K562 (cell line): ENCODE data around the gene SEMA3G. TPM values are rescaled to one million over a fixed set of nuclear protein-coding genes. Genes with fewer than 3 reads are reported as not detected.

Experiments
- ATAC-seq: fragments of 200-7000 bp; cut with Tn5 transposase; 3 replicates; pipeline ENCODE4 v1.9.1; 2020; ENCODE audit warnings: moderate library complexity
- BruUV-seq: library from RNA; stranded (reverse); fragments of 400-500 nt; replicated peaks from 2 replicates; lab custom pipeline; 2021; lab: Mats Ljungman, UMichigan
- CTCF ChIA-PET: fragments of 300-600 bp; formaldehyde crosslinking; extraction: SDS; loops from one replicate; lab custom pipeline; 2021; ENCODE audit warnings: low intra/inter-chr PET ratio; lab: Yijun Ruan, JAX
- POLR2A ChIA-PET: fragments of 300-600, 350-650 bp; sonication (Branson Sonifier 250); formaldehyde crosslinking; extraction: SDS; loops from one replicate; lab custom pipeline; 2021; ENCODE audit warnings: antibody characterized with exemption, inconsistent platforms; lab: Yijun Ruan, JAX
- DNase-seq, 4 experiments: peaks; one replicate each; pipeline versions ENCODE4 v3.0.0 to v3.0.0-alpha.2; 2011 to 2018; ENCODE audit warnings: low spot score in 3 of 4, mixed read lengths in 3 of 4; ENCODE audit errors: extremely low read depth in 1 of 4
- FAIRE-seq: peaks from 2 replicates; lab custom pipeline; 2011; peaks lifted over from hg19 to GRCh38; lab: Jason Lieb, UNC
- H2AFZ ChIP-seq: 2 replicates; pipeline ENCODE4 v1.6.0; 2011; ENCODE audit warnings: low read depth, low read length, control low read depth, inconsistent platforms
- H3K27ac ChIP-seq: fragments of 200-600 bp; 3 replicates; pipeline ENCODE4 v1.8.0; 2011; ENCODE audit warnings: low read depth, mild to moderate bottlenecking, control low read depth, inconsistent platforms, low read length, moderate library complexity, mixed read lengths; ENCODE audit errors: extremely low read depth
- H3K27me3 ChIP-seq, 2 experiments: fragments of 300-600 bp in 1 of 2; 2 replicates in 1 of 2; 3 replicates in 1 of 2; pipeline versions ENCODE4 v1.6.0 to v1.8.0; 2011; ENCODE audit warnings: inconsistent platforms in 2 of 2, low read length in 2 of 2, mild to moderate bottlenecking in 1 of 2, mixed read lengths in 1 of 2, moderate library complexity in 1 of 2; ENCODE audit not compliant: control insufficient read depth in 2 of 2, insufficient read depth in 2 of 2
- H3K36me3 ChIP-seq: fragments of 300-600 bp; 3 replicates; pipeline ENCODE4 v1.8.0; 2011; ENCODE audit warnings: mild to moderate bottlenecking, low read length, inconsistent platforms; ENCODE audit not compliant: control insufficient read depth, insufficient read depth
- H3K4me1 ChIP-seq, 2 experiments: fragments of 200-600 bp in 1 of 2; replicated peaks in 1 of 2; 2 replicates in 1 of 2; 3 replicates in 1 of 2; pipeline versions ENCODE4 v1.5.1 to v1.8.0; 2011; ENCODE audit warnings: inconsistent platforms in 2 of 2, low read length in 2 of 2, mild to moderate bottlenecking in 1 of 2, mixed read lengths in 1 of 2, moderate library complexity in 1 of 2; ENCODE audit not compliant: control insufficient read depth in 2 of 2, insufficient read depth in 2 of 2
- H3K4me2 ChIP-seq: 2 replicates; pipeline ENCODE4 v1.6.1; 2011; ENCODE audit warnings: low read length, control low read depth, inconsistent platforms, mixed read lengths; ENCODE audit not compliant: insufficient read depth
- H3K4me3 ChIP-seq: fragments of 200-600 bp; sonication (generic), shearing (Covaris generic); 2 replicates; pipeline ENCODE4 v1.5.1; 2016; ENCODE audit warnings: control low read depth, inconsistent platforms
- H3K79me2 ChIP-seq: fragments of 200-600 bp; 3 replicates; pipeline ENCODE4 v1.8.0; 2011; ENCODE audit warnings: low read length, inconsistent platforms; ENCODE audit not compliant: control insufficient read depth, insufficient read depth
- H3K9ac ChIP-seq, 2 experiments: 2 replicates each; pipeline versions ENCODE4 v1.6.0 to v1.6.1; 2011; ENCODE audit warnings: low read depth in 2 of 2, low read length in 2 of 2, control low read depth in 1 of 2, inconsistent platforms in 1 of 2, mild to moderate bottlenecking in 1 of 2, mixed read lengths in 1 of 2; ENCODE audit not compliant: insufficient read depth in 1 of 2
- H3K9me1 ChIP-seq: one replicate; pipeline ENCODE4 v1.6.0; 2011; ENCODE audit warnings: inconsistent platforms, mild to moderate bottlenecking, low read length, moderate library complexity; ENCODE audit not compliant: control insufficient read depth, insufficient read depth
- H3K9me3 ChIP-seq: replicated peaks from 2 replicates; pipeline ENCODE4 v1.5.1; 2011; ENCODE audit warnings: low read depth, low read length, inconsistent platforms; ENCODE audit not compliant: control insufficient read depth, insufficient read depth
- H4K20me1 ChIP-seq: replicated peaks from 2 replicates; pipeline ENCODE4 v1.6.1; 2011; ENCODE audit warnings: low read length, inconsistent platforms, mixed read lengths; ENCODE audit not compliant: control insufficient read depth, insufficient read depth
- CBX5 ChIP-seq: IDR thresholded peaks from 2 replicates; pipeline ENCODE4 v1.6.1; 2014; ENCODE audit warnings: low read depth, borderline replicate concordance
- CHD4 ChIP-seq: fragments of 200-600 bp; sonication (generic); IDR thresholded peaks from 3 replicates; pipeline ENCODE4 v1.6.1; 2012; ENCODE audit warnings: low read depth, mild to moderate bottlenecking, mixed read lengths, low read length, inconsistent platforms; ENCODE audit not compliant: insufficient read depth, insufficient replicate concordance, poor library complexity, severe bottlenecking
- CREB1 ChIP-seq, 2 experiments: sonication (generic) in 1 of 2; formaldehyde crosslinking in 1 of 2; IDR thresholded peaks; 2 replicates each; pipeline versions ENCODE4 v1.6.1 to v1.8.0; 2012 to 2022; ENCODE audit warnings: inconsistent platforms in 1 of 2, mild to moderate bottlenecking in 1 of 2, missing genetic modification reagents in 1 of 2, moderate library complexity in 1 of 2
- MXD1 ChIP-seq: fragments of 250-450 bp; sonication (Bioruptor Pico); IDR thresholded peaks from 2 replicates; pipeline ENCODE4 v1.8.0; 2021; ENCODE audit warnings: borderline replicate concordance, mild to moderate bottlenecking, moderate library complexity; ENCODE audit not compliant: poor library complexity, severe bottlenecking
- SMARCA5 ChIP-seq: fragments of 450-650 bp; IDR thresholded peaks from 2 replicates; pipeline ENCODE4 v1.6.1; 2016
- TSC22D4 ChIP-seq: fragments of 450-650 bp; IDR thresholded peaks from 2 replicates; pipeline ENCODE4 v1.6.1; 2016; ENCODE audit warnings: missing genetic modification characterization, missing biosample characterization, control low read depth
- ZNF395 ChIP-seq: fragments of 200-800 bp; sonication (Bioruptor generic); IDR thresholded peaks from 2 replicates; pipeline ENCODE4 v1.6.1; 2017; ENCODE audit warnings: missing genetic modification characterization, missing compliant biosample characterization
- ZNF699 ChIP-seq: fragments of 250-450 bp; sonication (Bioruptor Pico); IDR thresholded peaks from 2 replicates; pipeline ENCODE4 v1.8.0; 2021; ENCODE audit warnings: mild to moderate bottlenecking, moderate library complexity; ENCODE audit not compliant: insufficient replicate concordance
- ZNF785 ChIP-seq: fragments of 250-450 bp; sonication (Bioruptor Pico); IDR thresholded peaks from 2 replicates; pipeline ENCODE4 v1.4.0; 2020; ENCODE audit warnings: mild to moderate bottlenecking
- WGBS: fragments of 100-300 bp; shearing (Covaris generic); methylation state at CpG from one replicate; pipeline ENCODE4 v1.1.6; 2016; ENCODE audit warnings: low coverage, mixed read lengths; ENCODE audit not compliant: insufficient coverage; ENCODE audit errors: missing lambda C conversion rate; 5-methylcytosine and 5-hydroxymethylcytosine counted together
- in situ Hi-C: fragments of 300-500 bp; cut with MboI; formaldehyde crosslinking; loops from 4 replicates; pipeline ENCODE4 v1.15.0; 2018; ENCODE audit warnings: inconsistent platforms, mixed read lengths
- intact Hi-C: fragments of 100-400 bp; cut with micrococcal nuclease; formaldehyde crosslinking; loops from 2 replicates; pipeline ENCODE4 v1.14.2; 2022
- polyA plus RNA-seq, 8 experiments: library from polyadenylated mRNA; depleted of rRNA in 4 of 8; stranded (reverse) in 5 of 8; unstranded in 3 of 8; fragments of >200 nt; fragmentation: Nextera tagmentation in 2 of 8; fragmentation: Illumina TruSeq in 1 of 8; extraction: Ambion mirVana in 2 of 8; extraction: Trizol in 1 of 8; gene quantifications; 2 replicates each; pipeline versions ENCODE4 v1.2.1 to v1.2.3, GENCODE V29; 2011 to 2014; ENCODE audit warnings: inconsistent platforms in 1 of 8, missing spikeins in 1 of 8
- total RNA-seq, 7 experiments: library from RNA; depleted of rRNA in 6 of 7; stranded (reverse); fragments of >200 nt in 6 of 7; fragmentation: Illumina TruSeq in 2 of 7; extraction: Trizol in 2 of 7; gene quantifications; 2 replicates each; pipeline versions ENCODE4 v1.2.1 to v1.2.3, GENCODE V29; 2011 to 2021; ENCODE audit warnings: low replicate concordance in 1 of 7
- TF ChIP-seq, protein P1 (sequence below), 2 experiments: fragments of 250-450 bp in 1 of 2; fragments of 450-650 bp in 1 of 2; sonication (Bioruptor Pico) in 1 of 2; IDR thresholded peaks; 2 replicates each; pipeline versions ENCODE4 v1.6.1 to v1.8.0; 2016 to 2021; ENCODE audit warnings: mild to moderate bottlenecking in 2 of 2, moderate library complexity in 2 of 2, missing compliant biosample characterization in 1 of 2, missing genetic modification characterization in 1 of 2

SEMA3G gene
- total and polyA plus RNA-seq, 9 of the 15 experiments (the other 6 are each of a cell fraction or from before 2014, with no cell fraction given), result 0.04 to 0.07 (median 0.05) TPM; not detected in 6

- no peak for FAIRE-seq
These were observed 1.7 kb downstream of the SEMA3G start for GRCh38 chr3:52443268-52443610.

More at GRCh38 chr3:52443268-52443610, 1.7 kb downstream of the SEMA3G start:
- ATAC-seq (no peak), DNase-seq (no peak)
- H3K27ac ChIP-seq, result no peak overlapping the region
- no peak overlapping the region for H2AFZ ChIP-seq
- POLR2A ChIA-PET, result interaction anchor here (0.7 kb wide), 2 partner anchors 113 to 166 kb away, joined by 4 to 5 read pairs; no protein-coding TSS in a partner anchor
- H3K79me2 ChIP-seq, result no peaks in the 10 kb centered on the region
- H3K9ac ChIP-seq, result no peak overlapping the region
- 42% methylated on average over 8 of the region's 8 CpGs for WGBS
- peaks cover 0 to 26% of the 10 kb centered on the region in 2 experiments; a peak in 2 of 5 replicates for H3K4me1 ChIP-seq
- BruUV-seq, result no TSS peak
- no peak overlapping the region for H3K4me2 ChIP-seq
- intact Hi-C loops (no loop called here), in situ Hi-C loops (loop anchor here (10.0 kb wide), 1 partner anchor 148 kb away; no protein-coding TSS in a partner anchor)
- CTCF ChIA-PET, result no interaction called here
- H3K36me3 ChIP-seq, result no peaks in the 10 kb centered on the region
- H3K9me3 ChIP-seq, result no peaks in the 10 kb centered on the region
- H3K4me3 ChIP-seq, result no peak overlapping the region
- H3K9me1 ChIP-seq, result no peaks in the 10 kb centered on the region
- peaks cover 0 to 4% of the 10 kb centered on the region in 2 experiments; a peak in 1 of 5 replicates for H3K27me3 ChIP-seq
- H4K20me1 ChIP-seq, result no peaks in the 10 kb centered on the region
- TF ChIP-seq ZNF699 (CRISPR knock-in tag) (no peak), CHD4 (no peak), ZNF785 (no peak), CBX5 (no peak), TSC22D4 (no peak), SMARCA5 (no peak), MXD1 (no peak), CREB1 (IDR thresholded peaks at IDR 0.05) (no peak), CREB1 (CRISPR knock-in tag; IDR thresholded peaks at IDR 0.05) (no peak), ZNF395 (CRISPR knock-in tag) (no peak)
- TF ChIP-seq, protein P1, sequence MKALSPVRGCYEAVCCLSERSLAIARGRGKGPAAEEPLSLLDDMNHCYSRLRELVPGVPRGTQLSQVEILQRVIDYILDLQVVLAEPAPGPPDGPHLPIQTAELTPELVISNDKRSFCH (CRISPR knock-in tag; IDR thresholded peaks at IDR 0.05), result no peak
- TF ChIP-seq, protein P1 (tag; IDR thresholded peaks at IDR 0.05), result no peak
